GM23248 (cell line): ENCODE measurements around the gene B4GALT3. TPM values are rescaled to one million over a fixed set of nuclear protein-coding genes. Genes with fewer than 3 reads are reported as not detected.
A peak's percentile ranks its signal among the peaks of the same experiment; 100 is the strongest.

Experiments
- DNase-seq: peaks from one replicate; pipeline ENCODE4 v3.0.0-alpha.2; 2015
- H2AFZ ChIP-seq: fragments of 200-600 bp; sonication (generic); 2 replicates; pipeline ENCODE4 v1.6.1; 2016; ENCODE audit warnings: antibody characterized with exemption
- H3F3A ChIP-seq: fragments of 200-600 bp; sonication (generic); 2 replicates; pipeline ENCODE4 v1.6.1; 2016; ENCODE audit warnings: mild to moderate bottlenecking, antibody characterized with exemption, mixed run types; ENCODE audit not compliant: insufficient read depth
- H3K27ac ChIP-seq: fragments of 200-600 bp; sonication (generic); 2 replicates; pipeline ENCODE4 v1.5.1; 2016; ENCODE audit warnings: mild to moderate bottlenecking
- H3K27me3 ChIP-seq: fragments of 200-600 bp; sonication (generic); replicated peaks from 2 replicates; pipeline ENCODE4 v1.6.1; 2016; ENCODE audit warnings: mild to moderate bottlenecking; ENCODE audit not compliant: insufficient read depth
- H3K36me3 ChIP-seq: fragments of 200-600 bp; sonication (generic); 2 replicates; pipeline ENCODE4 v1.6.1; 2016; ENCODE audit warnings: low read depth, mild to moderate bottlenecking
- H3K4me1 ChIP-seq: fragments of 200-600 bp; sonication (generic); 2 replicates; pipeline ENCODE4 v1.6.1; 2016; ENCODE audit warnings: mild to moderate bottlenecking; ENCODE audit not compliant: insufficient read depth
- H3K4me2 ChIP-seq: fragments of 200-600 bp; sonication (generic); one replicate; pipeline ENCODE4 v1.6.1; 2016; ENCODE audit warnings: mild to moderate bottlenecking; ENCODE audit not compliant: unreplicated experiment
- H3K4me3 ChIP-seq: fragments of 200-600 bp; sonication (generic); 2 replicates; pipeline ENCODE4 v1.5.1; 2016; ENCODE audit warnings: mild to moderate bottlenecking
- H3K79me2 ChIP-seq: fragments of 200-600 bp; sonication (generic); 2 replicates; pipeline ENCODE4 v1.6.1; 2016; ENCODE audit warnings: mild to moderate bottlenecking; ENCODE audit not compliant: insufficient read depth
- H3K9ac ChIP-seq: fragments of 200-600 bp; sonication (generic); 2 replicates; pipeline ENCODE4 v1.6.1; 2016; ENCODE audit warnings: mild to moderate bottlenecking
- H3K9me2 ChIP-seq: fragments of 200-600 bp; sonication (generic); 2 replicates; pipeline ENCODE4 v1.6.1; 2016; ENCODE audit warnings: mixed run types, mild to moderate bottlenecking, moderate library complexity; ENCODE audit not compliant: insufficient read depth
- H3K9me3 ChIP-seq: fragments of 200-600 bp; sonication (generic); one replicate; pipeline ENCODE4 v1.6.1; 2017; ENCODE audit warnings: low read depth
- H4K20me1 ChIP-seq: fragments of 200-600 bp; sonication (generic); 2 replicates; pipeline ENCODE4 v1.6.0; 2016; ENCODE audit not compliant: insufficient read depth
- EZH2 ChIP-seq: fragments of 200-600 bp; sonication (generic); IDR thresholded peaks from 2 replicates; pipeline ENCODE4 v1.6.1; 2018; ENCODE audit warnings: antibody characterized with exemption, mild to moderate bottlenecking; ENCODE audit not compliant: insufficient read depth, poor library complexity, severe bottlenecking
- EZH2phosphoT487 ChIP-seq: fragments of 200-600 bp; sonication (generic); IDR thresholded peaks from 2 replicates; pipeline ENCODE4 v1.6.1; 2018; ENCODE audit warnings: antibody characterized with exemption, moderate library complexity, mild to moderate bottlenecking, low read depth; ENCODE audit not compliant: insufficient read depth
- WGBS, 2 experiments: methylation state at CpG; one replicate each; pipeline ENCODE4 v1.1.6; 2015 to 2017; ENCODE audit warnings: low lambda C conversion rate in 2 of 2, low coverage in 1 of 2; ENCODE audit errors: missing lambda C conversion rate in 2 of 2; 5-methylcytosine and 5-hydroxymethylcytosine counted together
- in situ Hi-C: fragments of 300-500 bp; cut with MboI; formaldehyde crosslinking; loops from 2 replicates; pipeline ENCODE4 v1.15.0; 2020
- polyA plus RNA-seq: library from polyadenylated mRNA; unstranded; fragments of >200 nt; fragmentation: Nextera tagmentation; extraction: Ambion mirVana; gene quantifications from 2 replicates; pipeline ENCODE4 v1.2.1, GENCODE V29; 2016
- total RNA-seq: library from RNA; depleted of rRNA; stranded (reverse); fragments of >200 nt; shearing (Covaris generic); gene quantifications from 2 replicates; pipeline ENCODE4 v1.2.3, GENCODE V29; 2014

Gene B4GALT3
- total and polyA plus RNA-seq, 2 experiments from 2014 or later: 31.3 to 34.5 TPM

GRCh38 chr1:161157867-161158266, 19.4 kb downstream of the B4GALT3 start:
- Histone ChIP-seq H3K9ac (no peak overlapping the region), H3K4me3 (no peak overlapping the region), H4K20me1 (no peaks in the 10 kb centered on the region), H3K36me3 (no peaks in the 10 kb centered on the region; the same call in 1 of the 2 replicates), H3K79me2 (peaks cover 33% of the 10 kb centered on the region), H3K9me3 (no peaks in the 10 kb centered on the region), H3K4me2 (no peak overlapping the region), H2AFZ (no peak overlapping the region), H3K27me3 (no peaks in the 10 kb centered on the region), H3K9me2 (no peaks in the 10 kb centered on the region), H3F3A (peaks cover 22% of the 10 kb centered on the region), H3K27ac (no peak overlapping the region), H3K4me1 (peaks cover 7% of the 10 kb centered on the region)
- DNase-seq: no peak
- WGBS, 2 experiments: 83 to 85% methylated on average over 1 of the region's 1 CpG
- in situ Hi-C loops: no loop called here
- no peak for TF ChIP-seq EZH2
- TF ChIP-seq EZH2phosphoT487: no peak

DNA sequence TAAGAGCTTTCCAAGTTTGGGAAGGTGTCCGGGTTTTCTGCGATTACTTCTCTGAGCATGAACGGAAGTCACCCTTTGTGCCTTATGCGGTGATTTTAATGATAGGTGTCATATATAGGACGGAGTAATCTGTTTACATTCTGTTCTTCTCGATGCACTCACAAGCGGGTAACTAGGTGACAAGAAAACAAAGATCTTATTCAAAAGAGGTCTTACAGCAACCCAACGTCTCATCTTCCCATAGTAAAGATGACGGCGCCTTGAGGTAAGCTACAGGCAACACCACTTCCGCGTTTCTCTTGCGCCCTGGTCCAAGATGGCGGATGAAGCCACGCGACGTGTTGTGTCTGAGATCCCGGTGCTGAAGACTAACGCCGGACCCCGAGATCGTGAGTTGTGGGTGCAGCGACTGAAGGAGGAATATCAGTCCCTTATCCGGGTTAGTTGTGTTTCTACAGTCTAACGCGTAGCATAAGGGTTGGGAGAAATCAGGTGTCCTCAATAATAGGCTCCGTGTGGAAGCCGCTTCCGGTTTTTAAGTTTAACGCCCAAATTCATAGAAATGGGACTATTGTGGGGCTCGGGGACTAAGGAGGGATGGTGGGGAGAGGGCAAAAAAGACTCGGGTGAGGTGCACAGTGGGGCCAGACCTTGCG, 23.5 kb downstream of the B4GALT3 start, which contains the start of gene UFC1:
Gene UFC1, plus strand, starts transcription at position 297 of the 656 bp plus-strand sequence. Its CDS starts 20 bp downstream, at position 317.
- TF ChIP-seq EZH2 (no peak), EZH2phosphoT487 (no peak)
- DNase-seq: peak; percentile 97
- H2AFZ ChIP-seq: peak within 1 kb of the TSS; percentile 95

GRCh38 chr1:161153176-161153575, 24.1 kb downstream of the B4GALT3 start:
- peak overlapping the region; percentile 94 for H3K4me3 ChIP-seq
- H3F3A ChIP-seq: peaks cover 15% of the 10 kb centered on the region
- H3K9ac ChIP-seq: peak overlapping the region; percentile 98
- H3K9me2 ChIP-seq: no peaks in the 10 kb centered on the region
- H3K4me1 ChIP-seq: peaks cover 3% of the 10 kb centered on the region
- H3K27ac ChIP-seq: peak overlapping the region; percentile 97
- H4K20me1 ChIP-seq: no peaks in the 10 kb centered on the region
- 13 to 15% methylated on average over 9 of the region's 9 CpGs for WGBS, 2 experiments
- no peaks in the 10 kb centered on the region for H3K27me3 ChIP-seq
- DNase-seq: peak; percentile 22
- no peak for TF ChIP-seq EZH2phosphoT487
- no peak for TF ChIP-seq EZH2
- in situ Hi-C loops: no loop called here
- H3K4me2 ChIP-seq: peak overlapping the region; percentile 85
- H3K36me3 ChIP-seq: no peaks in the 10 kb centered on the region; the same call in 1 of the 2 replicates
- H3K9me3 ChIP-seq: no peaks in the 10 kb centered on the region
- H3K79me2 ChIP-seq: peaks cover 18% of the 10 kb centered on the region
- peak overlapping the region; percentile 95 for H2AFZ ChIP-seq

More for the DNA sequence above, 23.5 kb downstream of the B4GALT3 start, which contains the start of gene UFC1:
- H3K9me3 ChIP-seq: no peaks in the 10 kb centered on the region
- H3K9me2 ChIP-seq: no peaks in the 10 kb centered on the region
- peaks cover 3% of the 10 kb centered on the region for H3K4me1 ChIP-seq
- H3F3A ChIP-seq: peaks cover 22% of the 10 kb centered on the region
- H3K9ac ChIP-seq: peak within 1 kb of the TSS; percentile 98
- 1 to 2% methylated on average over 33 of the region's 33 CpGs for WGBS, 2 experiments
- H3K4me3 ChIP-seq: peak within 1 kb of the TSS; percentile 94
- H3K27ac ChIP-seq: peak within 1 kb of the TSS; percentile 97
- peak within 1 kb of the TSS; percentile 85 for H3K4me2 ChIP-seq
- in situ Hi-C loops: no loop called here
- H3K79me2 ChIP-seq: peaks cover 18% of the 10 kb centered on the region
- H3K36me3 ChIP-seq: no peaks in the 10 kb centered on the region; the same call in 1 of the 2 replicates
- H3K27me3 ChIP-seq: no peaks in the 10 kb centered on the region
- no peaks in the 10 kb centered on the region for H4K20me1 ChIP-seq

GRCh38 chr1:161145832-161146231, 31.5 kb downstream of the B4GALT3 start:
- Histone ChIP-seq H4K20me1 (no peaks in the 10 kb centered on the region), H3K79me2 (no peaks in the 10 kb centered on the region), H3K27me3 (no peaks in the 10 kb centered on the region), H3K27ac (no peak overlapping the region), H2AFZ (no peak overlapping the region), H3K9me3 (no peaks in the 10 kb centered on the region), H3K4me3 (no peak overlapping the region), H3K4me2 (no peak overlapping the region), H3K9ac (no peak overlapping the region), H3K36me3 (no peaks in the 10 kb centered on the region), H3K4me1 (no peaks in the 10 kb centered on the region), H3K9me2 (no peaks in the 10 kb centered on the region), H3F3A (no peaks in the 10 kb centered on the region)
- TF ChIP-seq EZH2phosphoT487 (no peak), EZH2 (no peak)
- in situ Hi-C loops: no loop called here
- 82 to 89% methylated on average over 3 of the region's 3 CpGs for WGBS, 2 experiments
- DNase-seq: no peak
